HG03025 (cell line): ENCODE data around the gene MZT2A.
A peak's percentile ranks its signal among the peaks of the same experiment; 100 is the strongest.
"Not testable (repeated sequence)": the region's sequence is repeated elsewhere in the genome, so short reads cannot be mapped to it uniquely, and the experiment has no call there.

Experiments
- ATAC-seq: cut with Tn5 transposase; IDR thresholded peaks from one replicate; pipeline ENCODE4 v1.9.1; 2021; ENCODE audit warnings: mild to moderate bottlenecking, moderate library complexity; ENCODE audit not compliant: unreplicated experiment, low FRiP score

The MZT2A gene

DNA sequence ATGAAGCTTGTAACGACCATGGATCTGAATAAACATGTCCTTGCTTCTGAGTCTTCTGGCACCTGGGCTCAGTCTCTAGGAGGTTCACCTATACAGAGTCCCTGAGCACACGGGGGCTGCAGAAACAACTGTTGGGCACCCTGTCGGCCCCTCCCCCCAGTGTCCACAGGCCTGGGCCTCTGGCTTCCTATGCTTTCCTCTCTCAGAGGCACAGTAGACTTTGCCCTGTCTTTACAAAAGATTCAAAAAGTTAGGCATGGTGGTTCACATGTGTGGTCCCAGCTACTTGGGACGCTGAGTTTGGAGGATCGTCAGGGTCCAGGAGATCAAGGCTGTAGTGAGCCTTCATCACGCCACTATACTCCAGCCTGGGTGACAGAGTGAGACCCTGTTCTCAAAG, 29.3 kb upstream of the MZT2A start:
- ATAC-seq, result not testable (repeated sequence)

DNA sequence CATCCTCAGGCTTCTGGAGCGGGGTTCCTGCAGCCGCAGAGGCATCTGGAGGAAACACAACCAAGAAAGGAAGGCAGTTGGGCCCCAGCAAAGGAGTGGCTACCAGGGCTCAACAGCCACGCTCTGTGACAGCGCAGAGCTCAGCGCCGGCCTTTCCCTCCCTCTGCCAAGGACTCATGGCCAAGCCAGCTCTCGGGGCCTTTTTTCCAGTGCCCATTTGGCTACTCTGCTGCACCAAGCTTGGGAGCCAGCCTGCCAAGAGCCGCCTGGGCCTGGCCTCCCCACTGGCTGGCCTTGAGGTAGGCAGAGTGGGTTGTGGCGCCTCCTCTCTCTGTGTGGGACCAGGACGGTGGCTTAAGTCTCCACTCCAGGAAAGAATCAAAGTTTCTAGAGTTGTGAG, 28.3 kb upstream of the MZT2A start:
- no peak for ATAC-seq

DNA sequence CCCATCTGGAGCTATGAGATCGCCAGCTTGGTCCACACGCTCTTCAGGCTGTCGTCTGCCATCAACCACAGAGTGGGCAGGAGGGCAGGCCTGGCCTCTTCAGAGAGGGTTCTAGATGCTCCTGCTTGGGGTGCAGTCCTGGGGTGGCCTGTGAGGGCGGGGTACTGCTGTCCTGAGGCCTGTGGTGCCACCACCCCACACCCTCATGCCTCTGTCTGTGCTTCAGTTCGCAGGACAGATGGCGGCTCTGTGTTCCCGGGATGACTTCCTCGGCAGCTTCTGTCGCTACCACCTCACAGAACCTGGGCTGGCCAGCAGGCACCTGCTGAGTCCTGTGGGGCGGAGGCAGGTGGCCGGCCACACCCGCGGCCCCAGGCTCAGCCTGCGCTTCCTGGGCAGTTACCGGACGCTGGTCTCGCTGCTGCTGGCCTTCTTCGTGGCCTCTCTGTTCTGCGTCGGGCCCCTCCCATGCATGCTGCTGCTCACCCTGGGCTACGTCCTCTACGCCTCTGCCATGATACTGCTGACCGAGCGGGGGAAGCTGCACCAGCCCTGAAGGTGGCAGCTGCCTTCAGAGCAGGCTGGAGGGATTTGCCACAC, 27.8 kb upstream of the MZT2A start:
- not testable (repeated sequence) for ATAC-seq

DNA sequence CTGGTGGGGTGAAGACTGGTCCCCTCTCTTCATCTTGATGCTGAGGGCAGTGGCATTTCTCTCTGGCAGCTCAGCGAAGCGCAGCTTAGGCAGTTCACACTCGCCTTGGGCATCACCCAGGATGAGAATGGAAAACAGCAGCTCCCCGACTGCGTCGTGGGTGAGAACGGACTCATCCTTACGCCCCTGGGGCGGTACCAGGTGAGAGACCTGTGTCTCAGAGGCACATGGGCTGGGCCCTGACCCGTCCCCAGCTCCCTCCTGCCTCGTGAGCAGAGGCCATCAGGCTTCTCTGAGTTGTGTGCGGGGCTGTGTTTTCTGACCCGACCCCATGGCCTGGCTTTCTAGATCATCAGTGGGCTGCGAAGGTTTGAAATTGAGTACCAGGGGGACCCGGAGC, 27.3 kb upstream of the MZT2A start:
- ATAC-seq, result no peak

DNA sequence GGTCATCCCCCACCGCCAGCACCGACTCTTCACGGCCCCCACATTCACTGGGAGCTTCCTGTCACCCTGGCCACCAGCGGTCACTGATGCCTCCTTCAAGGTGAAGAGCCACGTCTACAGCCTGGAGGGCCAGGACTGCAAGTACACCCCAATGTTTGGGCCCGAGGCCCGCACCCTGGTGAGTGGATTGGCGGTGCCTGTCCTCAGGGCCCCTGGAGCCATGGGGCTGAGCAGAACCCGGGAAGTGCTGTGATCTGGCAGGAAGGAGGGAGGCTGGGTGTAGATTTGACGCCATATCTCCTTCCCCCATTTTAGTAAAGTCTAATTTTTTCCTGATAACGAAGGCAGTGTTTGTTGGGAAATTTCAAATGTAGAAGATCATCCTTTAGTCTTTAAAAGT, 26.3 kb upstream of the MZT2A start:
- ATAC-seq, result not testable (repeated sequence)

DNA sequence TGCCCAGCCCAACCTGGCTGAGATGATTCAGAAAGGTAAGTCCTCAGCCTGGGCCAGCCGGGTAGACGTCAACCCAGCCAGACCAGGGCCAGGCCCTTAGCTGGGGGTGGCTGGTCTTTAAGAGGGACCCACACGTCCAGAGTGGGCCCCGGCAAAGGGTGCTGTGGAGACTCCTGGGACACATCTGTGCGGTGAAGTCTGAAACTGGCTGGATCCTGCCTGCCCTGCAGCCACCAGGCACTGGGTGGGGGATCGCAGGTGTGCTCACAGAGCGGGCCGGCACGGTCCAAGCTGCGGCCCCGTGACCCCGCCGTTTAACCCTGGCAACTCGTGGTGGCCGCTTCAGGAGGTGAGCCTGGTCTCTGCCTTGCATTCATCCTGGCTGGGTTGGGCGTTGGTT, 25.7 kb upstream of the MZT2A start:
- not testable (repeated sequence) for ATAC-seq

DNA sequence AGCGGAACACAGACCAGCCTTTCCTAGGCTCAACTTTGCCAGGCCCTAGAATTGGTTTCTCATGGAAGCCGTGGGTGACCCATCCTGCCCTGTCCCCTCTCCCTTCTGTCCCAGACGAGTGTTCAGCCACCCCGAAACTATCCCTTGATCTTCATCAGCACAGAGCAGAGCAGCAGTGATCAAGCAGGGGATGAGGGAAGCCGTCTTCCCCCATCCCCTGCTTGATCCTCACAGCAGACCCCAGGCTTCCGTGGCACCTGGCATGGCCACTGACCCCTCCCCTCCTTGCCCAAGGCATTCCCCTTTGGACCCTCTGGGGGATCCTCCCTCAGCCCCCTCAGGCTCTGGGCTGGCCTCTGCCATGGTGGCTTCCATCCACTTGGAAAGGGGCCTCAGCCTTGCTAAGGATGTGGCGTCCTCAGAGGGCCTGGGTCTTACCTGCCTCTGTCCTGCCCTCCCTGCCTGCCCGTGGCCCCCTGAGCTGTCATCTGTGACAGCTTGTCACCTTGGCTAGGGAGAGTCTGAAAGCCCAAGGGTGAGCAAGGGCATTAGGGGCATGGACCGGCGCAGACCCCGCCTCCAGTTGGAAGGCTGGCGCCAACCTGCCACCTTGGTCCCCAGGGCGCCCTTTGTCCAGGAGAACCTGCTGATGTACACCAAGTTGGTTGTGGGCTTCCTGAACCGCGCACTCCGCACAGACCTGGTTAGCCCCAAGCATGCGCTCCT, 25.1 kb upstream of the MZT2A start:
- ATAC-seq, result no peak

DNA sequence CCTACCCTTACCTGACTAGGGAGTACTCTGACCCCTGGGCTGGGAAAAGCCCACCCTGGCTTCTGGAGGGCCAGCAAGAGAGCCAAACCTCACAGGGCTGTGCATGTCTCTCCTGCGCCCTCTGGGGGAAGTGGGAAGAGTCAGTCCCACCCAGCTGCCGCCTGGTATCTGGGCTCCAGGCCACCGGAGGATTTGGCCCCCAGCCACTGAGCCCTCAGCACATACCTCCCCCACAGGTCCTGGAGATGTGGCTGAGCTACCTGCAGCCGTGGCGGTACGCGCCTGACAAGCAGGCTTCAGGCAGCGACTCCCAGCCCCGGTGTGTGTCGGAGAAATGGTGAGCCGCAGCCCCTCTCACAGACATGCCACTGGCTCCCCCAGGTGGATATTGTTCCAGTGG, 24.4 kb upstream of the MZT2A start:
- not testable (repeated sequence) for ATAC-seq

DNA sequence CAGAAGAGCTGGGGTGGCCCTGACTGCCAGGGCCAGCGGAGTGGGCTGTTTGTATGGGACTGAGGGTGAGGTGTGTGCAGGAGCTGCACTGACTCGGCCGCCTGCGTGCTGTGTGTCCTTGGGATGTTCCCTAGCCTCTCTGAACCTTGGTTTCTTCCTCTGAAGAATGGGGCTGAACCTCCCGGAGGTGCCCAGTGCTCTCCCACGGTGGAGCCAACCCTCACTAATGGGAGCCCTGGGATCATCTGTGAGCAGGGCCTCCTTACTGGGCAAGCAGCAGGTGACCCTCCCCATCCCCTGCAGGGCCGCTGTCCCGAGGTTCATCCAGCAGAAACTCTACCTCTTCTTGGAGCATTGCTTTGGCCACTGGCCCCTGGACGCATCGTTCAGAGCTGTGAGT, 23.8 kb upstream of the MZT2A start:
- ATAC-seq, result no peak

DNA sequence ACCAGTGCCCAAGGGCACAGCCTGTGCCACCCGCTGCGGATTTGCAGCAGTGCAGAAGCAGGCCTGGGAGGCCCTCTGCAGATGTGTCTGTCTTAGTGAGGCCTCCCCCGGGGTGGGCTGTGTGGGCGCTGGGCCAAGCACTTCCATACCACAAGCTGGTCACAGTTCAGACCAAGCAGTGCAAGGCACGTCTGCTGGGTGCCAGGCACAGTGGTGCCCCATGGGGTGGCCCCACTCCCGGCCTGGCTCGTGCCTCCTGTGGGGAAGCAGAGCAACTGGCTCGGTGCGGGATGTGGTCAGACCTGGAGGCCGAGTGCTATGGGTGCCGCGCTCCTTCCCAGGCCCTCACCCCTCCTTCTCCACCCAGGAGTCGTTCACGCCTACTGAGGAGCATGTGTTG, 23.0 kb upstream of the MZT2A start:
- not testable (repeated sequence) for ATAC-seq

DNA sequence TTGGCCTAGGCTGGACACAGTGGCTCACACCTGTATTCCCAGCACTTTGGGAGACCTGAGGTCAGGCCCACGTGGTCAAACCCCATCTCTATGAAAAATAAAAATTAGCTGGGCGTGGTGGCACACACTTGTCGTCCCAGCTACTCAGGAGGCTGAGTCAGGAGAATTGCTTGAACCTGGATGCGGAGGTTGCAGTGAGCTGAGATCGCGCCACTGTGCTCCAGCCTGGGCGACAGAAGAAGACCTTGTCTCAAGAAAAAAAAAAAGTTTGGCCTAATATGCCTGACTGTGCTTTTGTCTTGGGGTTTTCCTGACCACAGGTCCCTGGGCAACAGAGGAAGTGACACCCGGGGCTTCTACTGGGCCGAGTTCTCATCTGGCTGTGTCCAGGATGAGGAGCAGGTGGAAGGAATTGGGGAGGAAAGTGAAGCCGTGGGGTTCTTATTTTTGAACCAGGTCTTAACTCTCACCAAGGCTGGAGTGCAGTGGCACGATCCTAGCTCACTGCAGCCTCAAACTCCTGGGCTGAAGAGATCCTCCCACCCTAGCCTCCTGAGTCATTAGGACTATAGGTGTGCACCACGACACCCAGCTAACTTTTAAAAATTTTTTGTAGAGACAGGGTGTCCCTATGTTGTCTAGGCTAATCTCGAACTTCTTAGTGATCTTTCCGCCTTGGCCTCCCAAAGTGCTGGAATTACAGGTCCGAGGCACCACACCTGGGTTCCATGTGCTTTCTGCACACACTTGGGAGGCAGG, 22.4 kb upstream of the MZT2A start:
- peak; percentile 47 for ATAC-seq

DNA sequence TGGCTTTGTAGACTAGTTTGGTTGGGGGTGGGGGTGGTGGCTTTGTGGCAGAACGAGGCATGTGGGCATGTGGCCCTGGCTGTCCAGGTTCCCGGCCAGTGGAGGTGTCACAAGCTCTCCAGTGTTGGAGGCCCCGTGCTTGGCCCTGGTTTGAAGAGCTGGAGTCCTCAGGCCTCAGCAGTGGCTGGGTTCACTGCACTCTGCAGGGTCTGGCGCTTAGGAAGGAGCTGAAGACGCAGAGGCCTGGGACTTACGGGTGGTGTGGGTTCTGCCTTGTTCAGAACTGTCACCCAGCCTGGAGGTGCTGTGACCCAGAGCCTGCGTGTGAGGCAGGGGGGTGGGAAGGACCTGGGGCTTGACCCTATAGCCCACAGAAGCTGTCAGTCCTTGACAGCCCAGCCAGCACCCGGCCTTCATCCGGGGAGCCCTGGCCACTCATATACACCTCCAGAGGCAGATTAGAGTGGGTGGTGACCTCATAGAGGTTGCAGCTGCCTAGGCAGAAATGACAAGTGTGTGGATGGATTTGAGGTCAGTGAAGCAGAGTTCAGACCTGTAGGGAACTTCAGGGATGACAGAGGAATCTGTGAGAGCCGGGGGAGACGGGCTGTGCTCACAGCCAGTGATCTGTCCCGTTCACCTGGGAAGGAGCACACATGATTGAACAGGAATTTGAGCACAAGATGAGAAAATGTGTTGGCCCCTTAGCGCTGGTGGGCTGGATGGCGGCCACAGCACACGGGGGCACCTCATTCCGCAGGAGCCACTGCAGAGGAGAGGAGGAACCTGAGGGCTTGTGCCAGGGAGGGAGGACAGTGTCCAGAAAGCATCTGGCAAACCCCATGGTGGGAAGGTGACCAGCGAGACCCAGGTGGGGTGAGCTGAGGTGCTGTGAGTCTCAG, 20.0 kb upstream of the MZT2A start:
- ATAC-seq, result not testable (repeated sequence)

DNA sequence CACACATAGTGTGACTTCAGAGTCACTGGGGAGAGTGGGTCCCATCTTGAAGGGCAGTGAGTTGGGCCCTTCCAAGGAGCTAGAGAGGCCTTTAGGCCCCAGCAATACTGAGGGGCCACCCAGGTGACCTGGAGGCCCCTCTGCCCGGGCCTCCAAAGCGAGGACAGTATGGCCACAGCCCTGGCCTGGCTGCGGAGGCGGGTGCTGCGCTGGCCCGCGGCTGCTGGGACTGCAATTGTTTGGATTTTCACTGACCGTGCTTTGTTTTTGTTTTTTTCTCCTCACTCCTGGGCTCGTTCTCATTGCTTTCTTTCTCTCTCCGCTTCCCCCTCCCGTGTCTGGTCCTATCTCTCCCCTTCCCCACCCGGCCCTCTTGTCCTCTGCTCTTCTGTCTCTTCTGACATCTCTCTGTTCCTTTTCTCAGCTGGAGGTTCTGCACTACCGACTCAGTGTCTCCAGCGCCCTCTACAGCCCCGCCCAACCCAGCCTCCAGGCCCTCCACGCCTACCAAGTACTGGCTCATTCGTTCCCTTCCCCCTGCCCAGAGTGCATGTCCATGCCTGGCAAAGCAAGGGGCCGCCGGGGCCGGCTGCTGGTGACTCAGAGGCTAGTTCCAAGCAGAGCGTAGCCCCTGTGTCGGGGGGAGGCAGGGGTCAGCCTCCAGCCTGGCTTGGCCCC, 19.2 kb upstream of the MZT2A start:
- ATAC-seq, result not testable (repeated sequence)

DNA sequence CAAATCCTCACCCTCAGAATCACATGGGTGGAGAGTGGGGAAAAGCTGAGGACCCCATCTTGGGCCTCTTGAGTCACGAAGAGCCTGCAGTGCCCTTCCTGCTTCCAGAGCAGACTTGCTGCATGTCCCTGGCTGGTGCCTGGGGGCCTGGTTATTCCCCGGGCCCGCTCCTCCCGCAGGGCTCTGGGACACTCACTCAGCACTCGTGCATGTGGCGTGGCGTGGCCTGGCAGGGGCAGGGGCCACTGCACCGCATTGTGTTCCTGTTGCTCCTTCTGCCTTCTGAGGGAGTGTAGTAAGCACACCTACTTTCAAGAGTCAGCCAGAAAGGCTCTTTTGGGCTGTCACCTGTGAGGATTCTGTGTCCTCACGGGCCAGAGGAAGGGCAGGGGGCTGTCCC, 17.4 kb upstream of the MZT2A start:
- no peak for ATAC-seq

DNA sequence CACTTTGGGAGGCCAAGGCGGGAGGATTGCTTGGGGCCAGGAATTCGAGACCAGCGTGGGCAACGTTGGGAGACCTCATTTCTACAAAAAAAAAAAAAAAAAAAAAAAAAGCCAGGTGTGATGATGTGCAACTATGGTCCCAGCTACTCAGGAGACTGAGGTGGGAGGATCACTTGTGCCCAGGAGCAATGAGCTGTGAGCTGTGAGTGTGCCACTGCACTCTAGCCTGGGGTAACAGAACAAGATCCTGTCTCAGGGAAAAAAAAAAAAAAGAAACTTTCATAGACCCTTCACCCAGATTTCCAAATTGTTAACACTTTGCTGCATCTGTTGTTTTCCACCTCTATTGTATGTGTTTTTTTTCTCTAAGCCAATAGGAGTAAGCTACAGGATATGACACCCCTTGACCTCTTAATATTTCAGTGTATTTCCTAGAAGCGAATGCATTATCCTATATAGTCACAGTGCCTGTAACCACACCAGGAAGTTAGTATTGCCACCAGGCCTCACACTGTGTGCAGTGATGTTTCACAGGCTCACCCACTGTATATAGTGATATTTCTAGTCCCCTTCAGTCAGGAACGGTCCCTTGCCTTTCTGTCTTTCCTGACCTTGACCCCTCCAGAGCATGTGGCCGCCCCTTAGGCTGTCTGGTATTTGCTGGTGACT, 12.0 kb upstream of the MZT2A start:
- ATAC-seq, result not testable (repeated sequence)

DNA sequence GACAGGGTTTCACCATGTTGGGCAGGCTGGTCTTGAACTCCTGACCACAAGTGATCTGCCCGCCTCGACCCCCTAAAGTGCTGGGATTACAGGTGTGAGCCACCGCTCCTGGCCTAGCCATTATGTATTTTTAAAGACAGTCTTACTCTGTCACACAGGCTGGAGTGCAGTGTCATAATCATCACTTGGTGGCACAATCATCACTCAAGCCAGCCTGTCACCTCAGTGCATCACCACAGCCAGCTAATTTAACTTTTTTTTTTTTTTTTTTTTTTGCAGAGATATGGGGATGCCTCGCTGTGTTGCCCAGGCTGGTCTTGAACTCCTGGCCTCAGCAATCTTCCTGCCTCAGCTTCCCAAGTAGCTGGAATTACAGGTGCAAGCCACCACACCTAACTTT, 11.4 kb upstream of the MZT2A start:
- ATAC-seq, result not testable (repeated sequence)

DNA sequence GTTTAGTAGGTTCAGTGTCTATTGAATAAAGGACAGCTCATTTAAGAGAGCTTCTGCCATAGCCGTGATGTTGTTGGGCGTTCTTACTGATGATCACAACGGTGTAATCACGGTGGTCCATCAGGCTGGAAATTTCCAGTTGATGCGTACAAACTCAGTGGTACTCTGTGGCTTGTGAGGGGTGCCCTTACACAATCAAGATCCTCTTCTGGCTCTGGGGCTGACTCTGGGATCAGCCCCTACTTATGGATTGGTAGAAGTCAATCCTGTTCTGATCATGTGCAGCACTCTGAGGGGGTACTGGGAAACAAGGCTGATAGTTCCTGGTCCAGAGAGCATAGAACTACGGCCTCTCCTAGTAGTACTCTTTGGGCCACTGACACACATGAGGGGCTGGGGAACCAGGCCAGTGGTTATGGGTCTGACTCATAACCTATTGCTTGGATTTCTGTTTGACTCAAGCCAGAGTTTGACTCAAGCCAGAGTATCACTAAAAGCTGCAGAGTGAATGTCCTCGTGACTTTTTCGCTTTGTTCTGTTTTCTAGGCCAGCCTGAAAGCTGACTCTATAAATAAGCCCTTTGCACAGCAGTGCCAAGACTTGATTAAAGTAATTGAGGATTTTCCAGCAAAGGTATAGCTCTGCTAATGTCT, 6.2 kb upstream of the MZT2A start:
- peak; percentile 86 for ATAC-seq

DNA sequence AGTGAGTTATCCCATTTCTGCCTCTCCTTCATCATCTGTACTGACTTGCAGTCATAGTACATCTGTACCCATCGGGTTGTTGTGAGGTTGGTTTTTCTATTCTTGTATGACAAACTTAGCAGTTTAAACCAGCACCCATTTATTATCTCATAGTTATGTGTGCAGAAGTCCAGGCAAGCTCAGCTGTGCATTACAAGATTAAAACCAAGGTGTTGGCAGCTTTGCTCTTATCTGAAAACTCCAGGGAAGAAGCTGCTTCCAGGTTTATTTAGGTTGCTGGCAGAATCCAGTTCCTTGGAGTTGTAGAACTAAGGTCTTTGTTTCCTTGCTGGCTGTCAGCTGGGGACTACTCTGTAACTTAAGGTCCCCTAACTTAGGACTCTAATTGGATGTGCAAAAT, 3.3 kb upstream of the MZT2A start:
- ATAC-seq, result not testable (repeated sequence)
